OCI-LY7 (cell line): ENCODE measurements around the gene ROR2. TPM values are rescaled to one million over a fixed set of nuclear protein-coding genes. Genes with fewer than 3 reads are reported as not detected.

Experiments used
- BruUV-seq: library from RNA; stranded (reverse); fragments of 400-500 nt; replicated peaks from 2 replicates; lab custom pipeline; 2021; lab: Mats Ljungman, UMichigan
- CTCF ChIA-PET: fragments of 300-600 bp; sonication (Branson Sonifier 250); formaldehyde crosslinking; loops from one replicate; lab custom pipeline; 2022; ENCODE audit warnings: antibody characterized with exemption; ENCODE audit not compliant: unreplicated experiment; lab: Charles Lee
- POLR2A ChIA-PET: fragments of 300-600 bp; sonication (Branson Sonifier 250); formaldehyde crosslinking; loops from one replicate; lab custom pipeline; 2022; ENCODE audit warnings: antibody characterized with exemption; lab: Charles Lee
- DNase-seq: peaks from one replicate; pipeline ENCODE4 v3.0.0-alpha.2; 2015; ENCODE audit warnings: low spot score
- H2AFZ ChIP-seq: fragments of 200-600 bp; sonication (generic), shearing (Covaris generic); 2 replicates; pipeline ENCODE4 v1.6.1; 2014; ENCODE audit warnings: mild to moderate bottlenecking, antibody characterized with exemption, low read length, moderate library complexity
- H3K27ac ChIP-seq: fragments of 200-600 bp; sonication (generic); 2 replicates; pipeline ENCODE4 v1.5.1; 2014; ENCODE audit warnings: mixed run types, low read depth, mild to moderate bottlenecking, moderate library complexity, low read length, inconsistent platforms; ENCODE audit not compliant: poor library complexity, severe bottlenecking
- H3K36me3 ChIP-seq: fragments of 200-600 bp; sonication (generic); 2 replicates; pipeline ENCODE4 v1.6.1; 2014; ENCODE audit warnings: mild to moderate bottlenecking, antibody characterized with exemption, low read length, moderate library complexity, mixed read lengths; ENCODE audit not compliant: insufficient read depth
- H3K4me1 ChIP-seq: fragments of 200-600 bp; sonication (generic); 2 replicates; pipeline ENCODE4 v1.5.1; 2014; ENCODE audit warnings: mild to moderate bottlenecking, low read length; ENCODE audit not compliant: insufficient read depth, poor library complexity, severe bottlenecking
- H3K4me2 ChIP-seq: fragments of 200-600 bp; sonication (generic); 2 replicates; pipeline ENCODE4 v1.6.1; 2014; ENCODE audit warnings: mild to moderate bottlenecking, low read length
- H3K4me3 ChIP-seq: fragments of 200-600 bp; sonication (generic); 2 replicates; pipeline ENCODE4 v1.5.1; 2014; ENCODE audit warnings: mild to moderate bottlenecking, low read depth, low read length; ENCODE audit not compliant: poor library complexity, severe bottlenecking
- H3K79me2 ChIP-seq: fragments of 200-600 bp; sonication (generic); 2 replicates; pipeline ENCODE4 v1.6.1; 2016; ENCODE audit warnings: low read depth, mild to moderate bottlenecking, low read length, moderate library complexity, mixed read lengths; ENCODE audit not compliant: insufficient read depth
- H3K9me2 ChIP-seq: fragments of 200-600 bp; sonication (generic); 2 replicates; pipeline ENCODE4 v1.6.1; 2016; ENCODE audit warnings: mild to moderate bottlenecking, low read length, mixed read lengths; ENCODE audit not compliant: insufficient read depth
- H3K9me3 ChIP-seq: fragments of 200-600 bp; sonication (generic); 2 replicates; pipeline ENCODE4 v1.6.1; 2014; ENCODE audit warnings: mild to moderate bottlenecking, mixed run types, low read length, mixed read lengths
- H4K20me1 ChIP-seq: fragments of 200-600 bp; sonication (generic); 2 replicates; pipeline ENCODE4 v1.6.1; 2014; ENCODE audit warnings: mild to moderate bottlenecking, antibody characterized with exemption, low read length, moderate library complexity, mixed read lengths; ENCODE audit not compliant: insufficient read depth
- EZH2phosphoT487 ChIP-seq: fragments of 200-600 bp; sonication (generic); IDR thresholded peaks from 2 replicates; pipeline ENCODE4 v1.6.1; 2018; ENCODE audit warnings: low read depth, borderline replicate concordance, mild to moderate bottlenecking, mixed run types, antibody characterized with exemption, low read length, moderate library complexity, mixed read lengths
- intact Hi-C: fragments of 100-400 bp; cut with micrococcal nuclease; formaldehyde crosslinking; loops from one replicate; pipeline ENCODE4 v1.10.0; 2022; ENCODE audit not compliant: unreplicated experiment
- total RNA-seq, 2 experiments: library from RNA; depleted of rRNA in 1 of 2; stranded (reverse); fragments of >200 nt in 1 of 2; shearing (Covaris generic) in 1 of 2; gene quantifications; 2 replicates each; pipeline ENCODE4 v1.2.3, GENCODE V29; 2014 to 2022
- TF ChIP-seq, protein P1 (sequence below): fragments of 200-600 bp; sonication (generic); conservative IDR thresholded peaks from 2 replicates; pipeline ENCODE4 v1.5.1; 2014; ENCODE audit warnings: mild to moderate bottlenecking, antibody characterized with exemption, low read length, moderate library complexity, mixed read lengths

ROR2 gene
- total RNA-seq, 2 experiments from 2014 or later = 0.10 to 0.19 TPM

DNA sequence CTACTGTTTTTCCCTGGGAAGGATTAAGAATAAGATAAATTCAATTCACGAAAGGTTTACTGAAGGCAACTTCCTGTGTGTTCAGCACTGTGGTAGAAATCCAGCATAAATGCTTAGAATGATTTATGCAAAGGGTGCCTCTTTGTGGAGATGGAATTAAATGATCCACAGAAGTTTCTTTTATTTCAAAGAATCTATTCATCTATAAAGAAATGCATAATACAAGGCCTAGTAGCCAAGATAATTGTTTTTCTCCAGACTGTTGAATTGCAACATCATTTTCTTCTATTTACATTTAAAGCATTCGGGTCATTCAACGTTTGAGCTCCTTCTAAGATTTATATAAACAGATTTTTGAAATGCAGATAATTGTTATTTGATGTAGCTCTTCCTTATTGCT is 387.6 kb downstream of the ROR2 start:
- H3K9me3 ChIP-seq = no peaks in the 10 kb centered on the region
- no TSS peak for BruUV-seq
- TF ChIP-seq, protein P1, sequence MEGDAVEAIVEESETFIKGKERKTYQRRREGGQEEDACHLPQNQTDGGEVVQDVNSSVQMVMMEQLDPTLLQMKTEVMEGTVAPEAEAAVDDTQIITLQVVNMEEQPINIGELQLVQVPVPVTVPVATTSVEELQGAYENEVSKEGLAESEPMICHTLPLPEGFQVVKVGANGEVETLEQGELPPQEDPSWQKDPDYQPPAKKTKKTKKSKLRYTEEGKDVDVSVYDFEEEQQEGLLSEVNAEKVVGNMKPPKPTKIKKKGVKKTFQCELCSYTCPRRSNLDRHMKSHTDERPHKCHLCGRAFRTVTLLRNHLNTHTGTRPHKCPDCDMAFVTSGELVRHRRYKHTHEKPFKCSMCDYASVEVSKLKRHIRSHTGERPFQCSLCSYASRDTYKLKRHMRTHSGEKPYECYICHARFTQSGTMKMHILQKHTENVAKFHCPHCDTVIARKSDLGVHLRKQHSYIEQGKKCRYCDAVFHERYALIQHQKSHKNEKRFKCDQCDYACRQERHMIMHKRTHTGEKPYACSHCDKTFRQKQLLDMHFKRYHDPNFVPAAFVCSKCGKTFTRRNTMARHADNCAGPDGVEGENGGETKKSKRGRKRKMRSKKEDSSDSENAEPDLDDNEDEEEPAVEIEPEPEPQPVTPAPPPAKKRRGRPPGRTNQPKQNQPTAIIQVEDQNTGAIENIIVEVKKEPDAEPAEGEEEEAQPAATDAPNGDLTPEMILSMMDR = no peak
- no peak for TF ChIP-seq EZH2phosphoT487
- H3K4me2 ChIP-seq = no peak overlapping the region
- H3K36me3 ChIP-seq = no peaks in the 10 kb centered on the region
- H3K27ac ChIP-seq = no peak overlapping the region
- H3K9me2 ChIP-seq = no peaks in the 10 kb centered on the region
- intact Hi-C loops = no loop called here
- no peaks in the 10 kb centered on the region for H3K79me2 ChIP-seq
- DNase-seq = no peak
- H2AFZ ChIP-seq = no peak overlapping the region
- H3K4me1 ChIP-seq = no peaks in the 10 kb centered on the region
- H4K20me1 ChIP-seq = no peaks in the 10 kb centered on the region
- ChIA-PET POLR2A (interaction anchor here (0.8 kb wide), 1 partner anchor 13 kb away, joined by 3 read pairs; no protein-coding TSS in a partner anchor), CTCF (no interaction called here)
- H3K4me3 ChIP-seq = no peak overlapping the region

DNA sequence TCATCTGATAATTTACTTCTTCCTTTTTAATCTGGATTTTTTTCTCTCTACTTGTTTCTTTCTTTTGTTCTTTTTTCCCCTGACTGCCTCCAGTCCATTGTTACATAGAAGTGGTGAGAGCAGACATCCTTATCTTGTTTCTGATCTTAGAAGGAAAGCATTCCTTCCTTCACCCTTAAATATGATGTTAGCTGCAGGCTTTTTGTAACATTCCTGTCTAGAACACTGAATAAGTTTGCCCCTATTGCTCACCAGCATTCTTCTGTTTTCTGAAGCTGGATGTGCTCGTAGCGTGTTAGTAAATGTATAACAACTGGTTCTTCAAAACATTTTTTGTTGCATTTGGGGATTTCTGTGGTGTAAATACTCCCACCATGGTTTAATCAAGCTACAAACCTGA is 389.7 kb downstream of the ROR2 start:
- Histone ChIP-seq H4K20me1 (no peaks in the 10 kb centered on the region), H3K36me3 (no peaks in the 10 kb centered on the region), H3K9me3 (no peaks in the 10 kb centered on the region), H3K79me2 (no peaks in the 10 kb centered on the region), H3K4me3 (no peak overlapping the region), H2AFZ (no peak overlapping the region), H3K4me2 (no peak overlapping the region), H3K27ac (no peak overlapping the region), H3K9me2 (no peaks in the 10 kb centered on the region), H3K4me1 (no peaks in the 10 kb centered on the region)
- ChIA-PET POLR2A (no interaction called here), CTCF (no interaction called here)
- no peak for DNase-seq
- TF ChIP-seq, protein P1 = no peak
- TF ChIP-seq EZH2phosphoT487 = no peak
- intact Hi-C loops = no loop called here
- no TSS peak for BruUV-seq

DNA sequence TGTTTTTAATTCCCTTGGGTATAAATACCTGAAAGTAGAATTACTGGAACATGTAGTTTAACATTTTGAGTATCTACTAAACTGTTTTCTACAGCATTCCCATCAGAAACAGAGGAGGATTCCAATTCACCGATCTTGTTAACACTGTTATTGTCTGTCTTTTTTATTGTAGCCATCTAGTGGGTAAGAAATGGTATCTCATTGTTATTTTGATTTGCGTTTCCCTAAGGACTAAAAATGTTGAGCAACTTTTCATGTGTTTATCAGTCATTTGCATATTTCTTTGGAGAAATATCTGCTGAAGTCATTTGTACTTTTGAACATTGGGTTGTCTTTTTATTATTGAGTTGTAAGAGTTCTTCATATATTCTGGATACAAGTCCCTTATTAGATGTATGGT is 391.1 kb downstream of the ROR2 start:
- Histone ChIP-seq H2AFZ (no peak overlapping the region), H3K27ac (no peak overlapping the region), H3K9me2 (no peaks in the 10 kb centered on the region), H3K36me3 (no peaks in the 10 kb centered on the region), H3K4me3 (no peak overlapping the region), H3K79me2 (no peaks in the 10 kb centered on the region), H4K20me1 (no peaks in the 10 kb centered on the region), H3K4me1 (no peaks in the 10 kb centered on the region), H3K4me2 (no peak overlapping the region), H3K9me3 (no peaks in the 10 kb centered on the region)
- BruUV-seq = no TSS peak
- TF ChIP-seq, protein P1 = no peak
- ChIA-PET POLR2A (no interaction called here), CTCF (no interaction called here)
- DNase-seq = no peak
- intact Hi-C loops = no loop called here
